Upper lobe of right lung (tissue), 1 donor: Measurements from ENCODE around the gene PQBP1. TPM values are rescaled to one million over a fixed set of nuclear protein-coding genes. Genes with fewer than 3 reads are reported as not detected.
A peak's percentile ranks its signal among the peaks of the same experiment; 100 is the strongest.

ENCODE experiments used
- ATAC-seq: fragments of 200-7000 bp; cut with Tn5 transposase; one replicate; pipeline ENCODE4 v1.9.1; 2020; ENCODE audit warnings: mild to moderate bottlenecking, moderate library complexity
- DNase-seq: peaks from one replicate; pipeline ENCODE4 v3.0.0-alpha.2; 2020
- H3K27ac ChIP-seq: fragments of 200-600 bp; one replicate; pipeline ENCODE4 v1.8.0; 2022
- H3K27me3 ChIP-seq: fragments of 200-600 bp; one replicate; pipeline ENCODE4 v1.8.0; 2022; ENCODE audit warnings: mild to moderate bottlenecking
- H3K36me3 ChIP-seq: fragments of 200-600 bp; one replicate; pipeline ENCODE4 v1.8.0; 2022
- H3K4me1 ChIP-seq: fragments of 200-600 bp; one replicate; pipeline ENCODE4 v1.8.0; 2022
- H3K4me3 ChIP-seq: fragments of 200-600 bp; one replicate; pipeline ENCODE4 v1.8.0; 2022; ENCODE audit warnings: mild to moderate bottlenecking
- H3K9me3 ChIP-seq: fragments of 200-600 bp; one replicate; pipeline ENCODE4 v1.8.0; 2022
- CTCF ChIP-seq: fragments of 200-600 bp; IDR thresholded peaks from one replicate; pipeline ENCODE4 v1.8.0; 2022; ENCODE audit warnings: antibody characterized with exemption
- intact Hi-C: fragments of 100-400 bp; cut with DNase I; formaldehyde crosslinking; loops from one replicate; pipeline ENCODE4 v1.11.0; 2022
- total RNA-seq: library from RNA; stranded (reverse); fragmentation: NEBNext Ultra II Directional; extraction: Animal tissue kit (Norgen Biotek cat#: 25700); gene quantifications from one replicate; pipeline ENCODE4 v1.2.1, GENCODE V29; 2021
- donor health status: DM: no; HTN: yes; CAD: no; lungs with severe emphysema.

Gene PQBP1
- total RNA-seq, 1 donor from 2014 or later: 61.3 TPM

DNA sequence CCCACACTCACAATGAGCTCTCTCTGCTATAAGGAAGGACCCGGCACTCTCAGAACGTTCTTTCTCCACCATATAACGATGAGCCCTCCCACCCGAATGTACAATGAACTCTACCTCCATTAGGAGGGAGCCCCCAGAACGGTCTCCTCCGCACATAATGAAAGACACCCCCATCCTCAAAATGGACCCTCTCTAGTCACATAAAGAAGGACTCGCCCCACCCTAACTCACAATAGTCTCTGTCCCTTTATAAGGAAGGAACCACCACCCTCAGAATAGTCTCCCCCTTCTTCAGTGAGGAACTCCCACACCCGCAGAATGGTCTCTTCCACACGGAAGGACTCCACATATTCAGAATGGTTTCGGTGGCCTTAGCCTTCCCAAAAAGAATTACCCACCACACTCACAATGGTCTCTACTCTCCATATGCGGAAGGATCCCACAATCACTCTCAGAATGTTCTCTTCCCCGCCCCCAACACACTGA, 13.2 kb downstream of the PQBP1 start:
- no peak for TF ChIP-seq CTCF
- Histone ChIP-seq H3K27me3 (no peaks in the 10 kb centered on the region), H3K27ac (peak overlapping the region; percentile 80), H3K4me1 (no peaks in the 10 kb centered on the region), H3K4me3 (peak overlapping the region; percentile 65), H3K36me3 (no peaks in the 10 kb centered on the region), H3K9me3 (no peaks in the 10 kb centered on the region)
- DNase-seq (no peak), ATAC-seq (peak; percentile 25)
- intact Hi-C loops: no loop called here

- intact Hi-C loops: no loop called here
- Histone ChIP-seq H3K4me3 (peak within 1 kb of the TSS; percentile 65), H3K9me3 (no peaks in the 10 kb centered on the region), H3K27me3 (no peaks in the 10 kb centered on the region), H3K27ac (peak within 1 kb of the TSS; percentile 80), H3K36me3 (no peaks in the 10 kb centered on the region), H3K4me1 (no peaks in the 10 kb centered on the region)
- no peak for TF ChIP-seq CTCF
- DNase-seq (peak; percentile 90), ATAC-seq (peak; percentile 93)
Observed at GRCh38 chrX:48911412-48912182, 13.9 kb downstream of the PQBP1 start, which contains the start of gene SLC35A2. Gene SLC35A2 (minus strand): TSS chrX:48911646. CDS start chrX:48911636, 10 bp downstream.

DNA sequence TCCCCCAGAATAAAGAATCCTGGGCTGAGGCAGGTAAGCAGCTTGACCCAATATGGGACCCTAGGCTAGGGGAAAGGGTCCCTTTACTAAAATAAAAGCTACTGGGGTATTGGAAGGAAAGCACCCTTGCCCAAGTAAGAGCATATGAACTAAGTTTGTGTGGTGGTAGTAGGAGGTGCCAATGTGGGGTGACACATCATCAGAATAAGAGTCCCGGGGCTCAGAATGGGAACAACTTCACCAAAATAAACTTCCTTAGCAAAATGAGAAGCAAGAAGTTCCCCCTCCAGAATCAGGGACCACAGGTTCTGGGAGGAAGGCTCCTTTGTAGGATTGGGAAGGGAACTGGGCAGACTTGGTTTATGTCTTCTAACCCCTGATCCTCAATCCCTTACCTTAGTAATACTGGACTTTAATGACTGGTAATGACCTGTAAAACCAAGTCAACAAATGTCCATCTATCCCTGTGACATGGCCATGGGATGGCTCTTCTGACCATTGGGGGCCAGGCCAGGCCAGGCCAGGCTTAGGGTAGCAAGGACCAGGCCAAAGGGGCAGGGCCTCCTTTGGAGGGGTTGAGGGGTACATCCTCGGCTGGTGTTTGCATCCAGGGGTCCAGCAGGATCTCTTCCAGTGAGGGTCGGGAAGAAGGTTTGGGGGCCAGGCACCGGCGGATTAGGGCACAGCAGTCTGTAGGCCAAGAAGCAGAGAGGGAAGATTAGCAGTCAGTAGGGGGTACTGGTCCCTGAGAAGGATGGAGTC, 16.1 kb downstream of the PQBP1 start:
- no peak overlapping the region for H3K4me3 ChIP-seq
- H3K4me1 ChIP-seq: no peaks in the 10 kb centered on the region
- H3K27ac ChIP-seq: no peak overlapping the region
- DNase-seq: no peak
- TF ChIP-seq CTCF: no peak
- H3K36me3 ChIP-seq: no peaks in the 10 kb centered on the region
- no peaks in the 10 kb centered on the region for H3K9me3 ChIP-seq
- intact Hi-C loops: no loop called here
- ATAC-seq: no peak
- no peaks in the 10 kb centered on the region for H3K27me3 ChIP-seq

DNA sequence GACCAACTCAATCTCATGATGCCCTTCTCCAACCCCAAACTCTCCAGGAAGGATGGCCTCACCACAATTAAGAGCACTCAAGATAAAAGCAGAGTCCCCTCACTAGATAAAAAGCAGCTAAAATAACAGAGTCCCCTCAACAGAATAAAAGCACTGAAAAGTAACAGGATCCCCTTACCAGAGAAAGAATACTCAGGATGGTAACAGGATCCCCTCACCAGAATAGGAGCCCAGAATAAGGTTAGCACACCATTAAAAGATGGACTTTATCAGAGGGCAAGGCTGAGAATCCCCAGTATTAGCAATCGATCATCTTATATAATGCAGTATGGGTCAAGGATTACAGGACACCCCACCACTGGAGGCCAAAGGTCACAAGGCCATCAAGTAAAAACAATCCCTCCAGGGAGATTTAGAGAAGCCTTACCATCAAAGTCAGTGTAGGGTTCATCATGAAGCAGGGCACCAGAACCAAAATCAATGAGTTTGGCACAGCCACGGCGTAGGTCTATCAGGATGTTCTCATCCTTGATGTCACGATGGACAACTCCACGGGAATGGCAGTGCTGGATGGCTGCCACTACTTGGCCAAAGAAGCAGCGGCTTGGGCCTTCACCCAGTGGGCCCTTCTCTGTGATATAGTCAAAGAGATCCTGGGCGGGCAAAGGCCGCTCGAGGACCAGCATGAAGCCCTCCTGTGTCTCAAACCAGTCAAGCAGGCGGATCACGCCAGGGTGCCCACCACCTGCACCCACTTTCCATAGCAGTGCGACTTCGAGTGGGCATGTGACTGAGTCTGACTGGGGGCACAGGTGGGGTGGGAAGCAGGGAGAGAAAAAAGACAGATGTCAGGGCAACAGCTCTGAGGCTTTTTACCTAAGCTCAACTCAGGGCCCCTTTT, 17.1 kb downstream of the PQBP1 start:
- no peaks in the 10 kb centered on the region for H3K27me3 ChIP-seq
- H3K4me1 ChIP-seq: no peaks in the 10 kb centered on the region
- ATAC-seq (no peak), DNase-seq (no peak)
- no peak overlapping the region for H3K27ac ChIP-seq
- no peaks in the 10 kb centered on the region for H3K36me3 ChIP-seq
- no peak overlapping the region for H3K4me3 ChIP-seq
- no peak for TF ChIP-seq CTCF
- no peaks in the 10 kb centered on the region for H3K9me3 ChIP-seq
- intact Hi-C loops: no loop called here
